Measurements from ENCODE around the gene MAP3K6.

- TF ChIP-seq POLR2AphosphoS5 (IDR thresholded peaks at IDR 0.05; ENCODE audit: borderline replicate concordance, low read depth, low read length) (peak; percentile 11; the same call in 1 of the 2 replicates), EZH2 (IDR thresholded peaks at IDR 0.05) (no peak), FOXP2 (optimal IDR thresholded peaks at IDR 0.05; ENCODE audit: control extremely low read depth, extremely low read length, insufficient read depth) (no peak)
These were observed 33.6 kb upstream of the MAP3K6 start for GRCh38 chr1:27400082-27400962.
